HG02642 (cell line): Measurements from ENCODE around the gene SEC14L5.
"Not testable (repeated sequence)": the region's sequence is repeated elsewhere in the genome, so short reads cannot be mapped to it uniquely, and the experiment has no call there.

Experiments
- ATAC-seq: cut with Tn5 transposase; IDR thresholded peaks from one replicate; pipeline ENCODE4 v1.9.1; 2021; ENCODE audit warnings: mild to moderate bottlenecking; ENCODE audit not compliant: unreplicated experiment, poor library complexity

Gene SEC14L5

DNA sequence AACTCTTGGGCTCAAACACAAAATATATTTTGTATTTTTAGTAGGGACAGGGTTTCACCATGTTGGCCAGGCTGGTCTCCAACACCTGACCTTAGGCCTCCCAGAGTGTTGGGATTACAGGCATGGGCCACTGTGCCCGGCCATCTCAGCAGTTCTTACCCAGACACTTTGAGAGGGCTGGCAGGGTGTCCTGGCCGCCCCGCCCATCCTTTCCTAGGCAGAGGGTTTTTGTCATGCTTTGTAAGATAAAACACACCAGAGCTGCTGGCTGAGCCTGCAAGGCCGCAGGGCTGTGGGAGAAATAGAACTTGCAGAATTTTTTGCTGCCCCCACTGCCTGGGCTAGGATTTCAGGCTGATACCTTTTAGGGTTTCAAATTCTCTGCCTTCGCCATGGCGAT, 29.9 kb upstream of the SEC14L5 start:
- ATAC-seq = no peak

GRCh38 chr16:4929619-4930018, 28.5 kb upstream of the SEC14L5 start:
- not testable (repeated sequence) for ATAC-seq

DNA sequence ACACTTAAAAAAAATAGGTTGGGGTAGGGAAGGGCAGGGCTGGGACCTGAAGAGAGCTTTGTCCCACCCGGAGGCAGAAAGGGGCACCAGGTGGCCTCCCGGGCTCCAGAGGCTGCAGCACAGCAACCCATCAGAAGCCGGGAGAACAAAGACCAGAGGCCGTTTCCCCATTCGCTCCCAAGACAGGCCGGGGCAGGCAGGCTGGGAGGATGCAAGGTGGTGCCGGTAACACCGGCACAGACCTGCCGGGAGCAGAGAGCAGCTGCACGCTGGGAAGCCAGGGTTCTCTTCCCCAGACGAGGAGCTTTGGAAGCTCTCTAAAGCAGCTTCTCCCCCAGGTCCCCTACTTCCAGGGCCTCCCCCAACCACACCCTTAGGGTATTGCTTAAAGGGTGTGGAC, 26.7 kb upstream of the SEC14L5 start:
- ATAC-seq = no peak

- ATAC-seq = no peak
Observed at GRCh38 chr16:4933433-4933832, 24.7 kb upstream of the SEC14L5 start.

GRCh38 chr16:4933871-4934395, 24.2 kb upstream of the SEC14L5 start:
- ATAC-seq = no peak

DNA sequence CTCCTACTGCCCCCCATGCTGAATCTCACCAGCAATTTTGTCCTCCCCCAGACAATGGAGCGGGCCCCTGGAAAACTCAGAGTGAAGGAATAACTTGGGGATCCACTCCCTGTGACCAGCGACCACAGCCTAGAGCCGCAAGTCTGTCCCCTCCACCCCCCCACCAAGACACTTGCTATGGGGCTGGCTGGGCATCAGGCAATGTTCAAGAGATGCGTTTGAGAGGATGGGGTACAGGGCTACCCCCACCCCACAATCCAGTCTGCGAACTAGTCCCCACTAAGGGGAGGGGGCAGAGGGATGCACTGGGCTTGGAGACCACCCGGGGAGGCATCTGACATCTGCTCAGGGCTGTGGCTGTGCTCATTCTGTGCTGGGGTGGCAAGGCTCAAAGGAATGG, 23.5 kb upstream of the SEC14L5 start:
- ATAC-seq = no peak

GRCh38 chr16:4935241-4935855, 22.8 kb upstream of the SEC14L5 start:
- ATAC-seq = no peak

DNA sequence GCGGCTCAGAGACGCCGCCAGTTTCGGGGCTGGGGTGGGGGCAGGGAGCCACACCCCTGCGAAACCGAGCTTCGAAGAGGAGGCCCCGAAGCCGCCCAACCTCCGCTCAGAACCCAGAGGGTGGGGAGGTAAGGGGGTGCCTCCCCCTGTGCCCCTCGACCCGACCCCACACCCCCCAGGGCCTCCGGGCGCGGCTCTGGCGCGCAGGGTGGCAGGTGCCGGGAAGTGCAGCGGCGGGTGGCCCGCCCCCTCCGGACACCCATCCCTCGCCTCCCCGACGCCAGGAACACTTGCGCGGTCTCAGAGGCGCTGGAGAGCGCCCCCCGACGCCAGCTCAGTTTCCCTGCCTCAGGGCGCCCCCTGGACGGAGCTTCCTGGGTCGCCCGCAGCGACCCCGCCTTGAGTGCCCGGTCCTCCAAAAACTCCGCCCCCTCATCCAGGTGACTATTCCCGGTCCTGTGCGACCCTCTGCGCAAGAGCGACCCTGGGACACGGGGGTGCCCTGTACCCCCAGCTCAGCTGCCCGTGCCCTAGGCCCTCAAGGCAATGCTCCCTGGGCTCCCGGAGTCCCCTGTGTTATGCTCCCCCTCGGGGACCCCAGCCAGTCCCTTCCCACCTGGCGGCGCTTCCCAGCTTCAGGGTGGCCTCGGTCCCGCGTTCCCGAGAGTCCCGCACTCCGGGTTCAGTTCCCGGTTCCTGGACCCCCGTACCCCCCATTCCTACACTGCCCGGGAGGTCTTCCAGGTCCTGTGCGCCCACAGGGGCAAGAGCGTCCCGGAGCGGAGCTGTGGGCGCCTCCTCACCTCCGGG, 21.7 kb upstream of the SEC14L5 start:
- no peak for ATAC-seq

DNA sequence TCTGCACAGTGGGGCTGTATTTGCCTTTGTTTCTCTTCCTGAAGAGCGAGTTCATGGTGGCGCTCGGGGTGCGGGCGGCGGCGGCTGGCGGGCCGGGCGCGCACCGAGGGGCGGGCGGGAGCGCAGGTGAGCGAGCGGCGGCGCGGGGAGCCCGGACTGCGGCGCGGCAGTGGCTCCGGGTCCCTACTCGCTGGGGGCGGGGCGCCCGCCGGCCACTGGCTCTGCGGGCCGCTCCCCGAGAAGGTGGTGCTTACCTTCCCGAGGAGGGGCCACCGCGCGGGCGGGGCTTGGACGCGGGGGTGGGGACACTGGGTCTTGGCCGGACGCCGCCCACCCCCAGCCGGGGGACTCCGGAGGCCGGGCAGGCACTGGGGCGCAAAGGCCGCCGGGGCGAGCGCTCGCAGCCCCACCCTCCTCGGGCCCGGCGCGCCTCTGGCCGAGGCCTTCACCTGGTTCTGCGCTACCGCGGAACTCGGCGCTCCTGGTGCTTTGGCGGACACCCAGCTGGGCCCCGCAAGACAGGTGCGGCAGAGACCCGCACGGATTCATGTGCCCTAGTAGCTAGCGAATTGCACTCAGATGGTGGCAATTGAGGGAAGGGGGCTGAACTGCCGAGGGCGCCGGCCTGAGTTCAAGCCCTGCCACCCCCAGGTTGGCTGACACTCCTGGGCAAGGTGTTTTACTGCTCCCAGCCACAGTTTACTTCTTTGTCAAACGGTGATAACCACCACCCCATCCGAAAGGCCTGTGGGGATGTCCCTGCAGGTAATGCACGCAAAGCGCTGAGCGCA, 20.9 kb upstream of the SEC14L5 start, which contains the start of gene PPL:
Gene PPL, minus strand, starts transcription at position 158 of the 791 bp plus-strand sequence. Its CDS starts 103 bp downstream, at position 55.
- no peak for ATAC-seq

DNA sequence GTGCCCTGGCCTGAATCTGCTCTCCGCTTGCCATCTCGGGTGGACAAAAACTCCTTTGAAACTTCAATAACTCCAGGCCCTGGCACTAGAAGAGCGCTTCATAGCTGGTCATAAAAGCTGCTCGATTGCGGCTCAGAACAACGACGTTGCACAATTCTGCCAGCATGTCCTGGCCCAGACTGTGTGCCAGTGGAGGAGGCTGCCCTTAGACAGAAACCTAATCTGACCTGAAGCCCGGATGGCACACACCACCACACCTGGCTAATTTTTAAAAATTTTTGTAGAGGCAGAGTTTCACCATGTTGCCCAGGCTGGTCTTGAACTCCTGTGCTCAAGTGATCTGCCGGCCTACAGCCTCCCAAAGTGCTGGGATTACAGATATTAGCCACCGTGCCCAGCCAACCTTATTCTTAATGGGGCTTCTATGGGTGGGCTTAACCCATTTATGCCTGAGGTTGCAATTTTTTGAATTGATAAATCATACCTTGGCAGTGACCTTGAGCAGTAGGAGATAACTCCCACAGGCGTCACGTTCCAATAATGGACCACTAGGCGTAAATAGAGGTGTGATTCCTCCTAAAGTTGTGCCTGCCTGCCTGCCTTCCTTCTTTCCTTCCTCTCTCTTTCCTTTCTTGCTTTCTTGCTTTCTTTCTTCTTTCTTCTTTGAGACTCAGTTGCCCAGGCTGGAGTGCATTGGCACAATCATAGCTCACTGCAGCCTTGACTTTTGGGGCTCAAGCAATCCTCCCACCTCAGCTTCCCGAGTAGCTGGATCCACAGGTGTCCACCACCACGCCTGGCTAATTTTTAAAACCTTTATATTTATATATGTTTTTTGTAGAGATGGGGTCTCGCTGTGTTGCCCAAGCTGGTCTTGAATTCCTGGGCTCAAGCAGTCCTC, 20.1 kb upstream of the SEC14L5 start:
- ATAC-seq = no peak

DNA sequence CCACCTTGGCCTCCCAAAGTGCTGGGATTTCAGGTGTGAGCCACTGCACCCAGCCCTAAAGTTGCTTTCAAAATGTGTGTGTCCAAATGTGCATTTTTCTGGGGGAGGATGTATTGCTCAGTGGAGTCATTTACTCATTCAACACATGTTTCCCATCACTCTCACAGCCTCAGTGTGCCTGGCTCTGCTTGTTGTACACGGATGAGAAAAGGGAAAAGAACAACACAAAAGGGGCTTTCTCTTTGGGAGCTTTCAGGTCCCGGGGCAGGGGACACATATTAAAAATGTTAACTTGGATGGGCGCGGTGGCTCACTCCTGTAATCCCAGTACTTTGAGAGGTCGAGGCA, 19.5 kb upstream of the SEC14L5 start:
- no peak for ATAC-seq

- ATAC-seq = no peak
Observed at GRCh38 chr16:4940719-4941118, 17.4 kb upstream of the SEC14L5 start.

DNA sequence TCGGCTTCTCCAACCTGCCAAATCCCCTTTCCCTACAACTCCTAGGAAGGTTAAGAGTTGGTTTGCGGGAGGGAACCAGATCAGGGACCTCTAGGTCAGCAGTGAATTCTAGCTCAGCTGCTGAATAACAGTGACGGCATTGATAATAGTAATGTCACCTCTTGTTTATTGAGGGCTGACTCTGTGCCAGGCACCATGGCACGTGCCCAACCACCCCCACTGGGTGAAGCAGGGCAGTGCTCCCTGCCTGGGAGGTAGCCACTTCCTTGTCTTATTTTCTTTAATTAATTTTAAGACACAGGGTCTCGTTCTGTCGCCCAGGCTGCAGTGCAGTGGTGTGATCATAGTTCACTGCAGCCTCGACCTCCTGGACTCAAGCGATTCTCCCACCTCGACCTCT, 15.6 kb upstream of the SEC14L5 start:
- ATAC-seq = no peak

- ATAC-seq = no peak
Observed at GRCh38 chr16:4944333-4945281, 13.5 kb upstream of the SEC14L5 start.

DNA sequence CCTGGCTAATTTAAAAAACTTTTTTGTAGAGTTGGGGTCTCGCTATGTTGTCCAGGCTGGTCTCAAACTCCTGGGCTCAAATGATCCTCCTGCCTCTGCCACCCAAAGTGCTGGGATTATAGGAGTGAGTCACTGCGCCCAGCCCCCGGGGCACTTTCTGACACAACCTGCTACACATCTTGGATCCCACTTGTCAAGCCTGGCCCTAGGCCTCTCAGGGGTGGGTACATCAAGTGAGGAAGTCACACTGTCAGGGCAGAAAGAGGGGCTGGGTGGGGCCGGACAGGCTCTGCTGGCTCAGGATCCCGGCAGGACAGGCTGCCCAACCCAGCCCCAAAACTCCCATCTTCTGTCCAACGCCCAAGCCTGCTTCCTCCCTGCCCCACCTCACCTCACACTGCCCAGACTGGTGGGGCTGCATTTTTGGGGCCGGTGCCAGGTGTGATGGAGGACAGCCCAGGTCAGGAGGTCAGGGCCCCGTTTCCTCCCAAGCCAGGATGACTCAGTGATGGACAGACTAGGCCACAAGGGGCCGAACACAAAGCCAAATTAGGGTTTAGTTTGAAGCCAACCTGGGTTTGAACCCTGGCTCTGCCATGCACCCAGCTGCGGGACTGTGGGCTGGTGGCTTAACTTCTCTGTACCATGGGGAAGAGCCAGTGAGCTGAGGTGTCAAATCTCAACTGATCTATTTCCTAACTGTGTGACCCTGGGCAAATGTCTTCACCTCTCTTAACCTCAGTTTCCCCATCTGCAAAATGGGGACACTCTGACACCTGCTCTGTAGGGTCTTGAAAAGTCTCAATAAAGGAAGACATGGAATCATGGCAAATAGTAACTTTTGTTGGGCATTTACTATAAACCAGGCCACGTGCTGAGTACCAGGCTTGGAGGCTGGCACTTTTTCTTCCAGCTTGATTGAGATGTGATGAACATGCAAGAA, 12.3 kb upstream of the SEC14L5 start:
- no peak for ATAC-seq

- no peak for ATAC-seq
Observed at GRCh38 chr16:4946917-4947316, 11.2 kb upstream of the SEC14L5 start.

GRCh38 chr16:4947722-4948503, 10.2 kb upstream of the SEC14L5 start:
- ATAC-seq = no peak
